ENCODE results near the gene C1QTNF1. TPM values are rescaled to one million over a fixed set of nuclear protein-coding genes. Genes with fewer than 3 reads are reported as not detected.

The C1QTNF1 gene
- polyA plus RNA-seq, 1 of the 3 experiments (the other 2 are of a cell fraction), result 14.3 TPM

- H3K4me2 ChIP-seq, result no peak overlapping the region
- CTCF ChIA-PET, result interaction anchor here (0.7 to 25.7 kb wide), 67 partner anchors 8 to 675 kb away, joined by 3 to 529 read pairs (median 5); partner anchors contain the start of genes C1QTNF1, ENGASE and LGALS3BP
- WGBS (ENCODE audit: low lambda C conversion rate), result 2% methylated on average over 8 of the region's 11 CpGs
- peaks cover 0 to 23% of the 10 kb centered on the region in 2 experiments; a peak in 2 of 4 replicates for H3K4me1 ChIP-seq (ENCODE audit: control insufficient read depth in 1 of 2, insufficient read depth in 2 of 2, low read depth in 1 of 2, low read length in 1 of 2)
- no peaks in the 10 kb centered on the region for H3K79me2 ChIP-seq (ENCODE audit: insufficient read depth)
- peak; percentile 93 for DNase-seq
- H2AFZ ChIP-seq (ENCODE audit: low read depth), result no peak overlapping the region
- no peaks in the 10 kb centered on the region for H3K27me3 ChIP-seq (ENCODE audit: insufficient read depth)
- no peaks in the 10 kb centered on the region for H4K20me1 ChIP-seq (ENCODE audit: insufficient read depth)
- no peaks in the 10 kb centered on the region for H3K9me3 ChIP-seq
- no peaks in the 10 kb centered on the region for H3K9me2 ChIP-seq
- no peaks in the 10 kb centered on the region for H3K36me3 ChIP-seq (replicated peaks in 1 of 2; ENCODE audit: control insufficient read depth in 1 of 2, insufficient read depth in 2 of 2, low read length in 1 of 2)
- H3F3A ChIP-seq (replicated peaks; ENCODE audit: insufficient read depth), result peaks cover 16% of the 10 kb centered on the region
- H3K9ac ChIP-seq, result no peak overlapping the region
- TF ChIP-seq CTCF (IDR thresholded peaks at IDR 0.05), result peak; percentile 98
- TF ChIP-seq JUND (IDR thresholded peaks at IDR 0.05), result no peak
- peak; percentile 89 for TF ChIP-seq SMC3 (IDR thresholded peaks at IDR 0.05; ENCODE audit: low read depth, low read length)
- TF ChIP-seq RAD21 (IDR thresholded peaks at IDR 0.05; ENCODE audit: low read length), result peak; percentile 92
- TF ChIP-seq MAX (IDR thresholded peaks at IDR 0.05; ENCODE audit: low read depth), result peak; percentile 73
- 0 out of 2 replicates have a peak, but pooled peaks have one; percentile 18 for TF ChIP-seq USF2 (IDR thresholded peaks at IDR 0.05; ENCODE audit: borderline replicate concordance, low read depth, low read length)
- no peak for TF ChIP-seq EP300 (IDR thresholded peaks at IDR 0.05; ENCODE audit: borderline replicate concordance in 1 of 2, low read depth in 1 of 2, low read length in 1 of 2)
- TF ChIP-seq PBX3 (IDR thresholded peaks at IDR 0.05), result no peak
- TF ChIP-seq RCOR1 (IDR thresholded peaks at IDR 0.05; ENCODE audit: low read length), result no peak; the same call in 1 of the 2 replicates
- TF ChIP-seq NRF1 (IDR thresholded peaks at IDR 0.05; ENCODE audit: low read depth, low read length), result peak; percentile 32
- TF ChIP-seq SIN3A (IDR thresholded peaks at IDR 0.05; ENCODE audit: borderline replicate concordance, low read depth, low read length), result no peak
- TF ChIP-seq RFX5 (IDR thresholded peaks at IDR 0.05; ENCODE audit: low read length), result 0 out of 2 replicates have a peak, but pooled peaks have one; percentile 19
- H3K27ac ChIP-seq (ENCODE audit: low read depth in 2 of 2, low read length in 1 of 2), result no peak overlapping the region
- no peak overlapping the region for H3K4me3 ChIP-seq (ENCODE audit: low read depth in 2 of 2, low read length in 1 of 2)
- POLR2A ChIA-PET, result interaction anchor here (0.8 to 1.5 kb wide), 3 partner anchors 15 to 24 kb away, joined by 4 to 11 read pairs (median 4); no protein-coding TSS in a partner anchor
Measured at GRCh38 chr17:79045842-79046196, 21.9 kb downstream of the C1QTNF1 start.

Measured in SK-N-SH (cell line).